Smooth muscle cell (in vitro differentiated cells): ENCODE results near the gene CAMK4. TPM values are rescaled to one million over a fixed set of nuclear protein-coding genes. Genes with fewer than 3 reads are reported as not detected.
"Not testable (repeated sequence)": the region's sequence is repeated elsewhere in the genome, so short reads cannot be mapped to it uniquely, and the experiment has no call there.

Source experiments
- DNase-seq: peaks from one replicate; lab custom pipeline; 2025; ENCODE audit not compliant: unreplicated experiment; lab: John Stamatoyannopoulos, UW
- H2AFZ ChIP-seq: fragments of 200-600 bp; sonication (generic); 2 replicates; pipeline ENCODE4 v1.6.0; 2016; ENCODE audit warnings: antibody characterized with exemption, low read depth, mild to moderate bottlenecking
- H3F3A ChIP-seq: fragments of 200-600 bp; sonication (generic); 2 replicates; pipeline ENCODE4 v1.6.0; 2017; ENCODE audit warnings: antibody characterized with exemption, low read depth
- H3K27ac ChIP-seq: fragments of 200-600 bp; sonication (generic); 2 replicates; pipeline ENCODE4 v1.5.1; 2016; ENCODE audit warnings: low read depth, mild to moderate bottlenecking
- H3K27me3 ChIP-seq: fragments of 200-600 bp; sonication (generic); 2 replicates; pipeline ENCODE4 v1.6.1; 2016; ENCODE audit warnings: low read depth, mild to moderate bottlenecking
- H3K36me3 ChIP-seq: fragments of 200-600 bp; sonication (generic); 2 replicates; pipeline ENCODE4 v1.5.1; 2016; ENCODE audit warnings: low read depth
- H3K4me1 ChIP-seq: fragments of 200-600 bp; sonication (generic); 2 replicates; pipeline ENCODE4 v1.5.1; 2016; ENCODE audit warnings: low read depth
- H3K4me2 ChIP-seq: fragments of 200-600 bp; sonication (generic); 2 replicates; pipeline ENCODE4 v1.6.0; 2016; ENCODE audit warnings: mild to moderate bottlenecking
- H3K4me3 ChIP-seq: fragments of 200-600 bp; sonication (generic); 2 replicates; pipeline ENCODE4 v1.5.1; 2016; ENCODE audit warnings: mild to moderate bottlenecking
- H3K79me2 ChIP-seq: fragments of 200-600 bp; sonication (generic); 2 replicates; pipeline ENCODE4 v1.6.0; 2016; ENCODE audit warnings: low read depth, mild to moderate bottlenecking
- H3K9ac ChIP-seq: fragments of 200-600 bp; sonication (generic); 2 replicates; pipeline ENCODE4 v1.6.0; 2016; ENCODE audit warnings: low read depth
- H3K9me3 ChIP-seq: fragments of 200-600 bp; sonication (generic); replicated peaks from 2 replicates; pipeline ENCODE4 v1.5.1; 2016; ENCODE audit warnings: low read depth
- H4K20me1 ChIP-seq: fragments of 200-600 bp; sonication (generic); 2 replicates; pipeline ENCODE4 v1.6.0; 2016; ENCODE audit warnings: low read depth
- CTCF ChIP-seq: fragments of 200-600 bp; sonication (generic); IDR thresholded peaks from 2 replicates; pipeline ENCODE4 v1.5.1; 2017; ENCODE audit warnings: borderline replicate concordance, mild to moderate bottlenecking, antibody characterized with exemption; ENCODE audit not compliant: insufficient read depth, poor library complexity, severe bottlenecking
- WGBS: methylation state at CpG from one replicate; pipeline ENCODE4 v1.1.7; 2016; ENCODE audit warnings: low lambda C conversion rate; 5-methylcytosine and 5-hydroxymethylcytosine counted together
- polyA plus RNA-seq: library from polyadenylated mRNA; unstranded; fragments of >200 nt; fragmentation: Nextera tagmentation; extraction: Ambion mirVana; gene quantifications from 2 replicates; pipeline ENCODE4 v1.2.1, GENCODE V29; 2016
- total RNA-seq: library from RNA; depleted of rRNA; stranded (reverse); fragments of >200 nt; gene quantifications from 2 replicates; pipeline ENCODE4 v1.2.3, GENCODE V29; 2014

Gene CAMK4
- total and polyA plus RNA-seq, 2 experiments from 2014 or later = 1.1 to 3.6 TPM

DNA sequence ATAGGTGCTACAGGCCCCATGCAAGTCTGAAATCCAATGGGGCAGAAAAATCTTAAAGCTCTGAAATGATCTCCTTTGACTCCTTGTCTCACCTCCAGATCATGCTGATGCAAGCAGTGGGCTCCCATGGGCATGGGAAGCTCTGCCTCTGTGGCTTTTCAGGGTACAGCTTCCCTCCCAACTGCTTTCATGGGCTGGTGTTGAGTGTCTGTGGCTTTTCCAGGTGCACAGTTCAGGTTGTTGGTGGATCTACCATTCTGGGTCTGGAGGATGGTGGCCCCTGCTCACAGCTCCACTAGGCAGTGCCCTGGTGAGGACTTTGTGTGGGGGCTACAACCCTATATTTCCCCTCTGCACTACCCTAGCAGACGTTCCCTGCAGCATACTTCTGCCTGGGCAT, 184.6 kb downstream of the CAMK4 start:
- no peak for DNase-seq
- 83% methylated on average over 1 of the region's 1 CpG for WGBS
- no peak overlapping the region for H3K9ac ChIP-seq
- H4K20me1 ChIP-seq = no peaks in the 10 kb centered on the region
- H3K4me1 ChIP-seq = no peaks in the 10 kb centered on the region
- no peaks in the 10 kb centered on the region for H3F3A ChIP-seq
- no peak overlapping the region for H2AFZ ChIP-seq
- H3K9me3 ChIP-seq = no peaks in the 10 kb centered on the region
- no peak overlapping the region for H3K4me3 ChIP-seq
- no peak overlapping the region for H3K27ac ChIP-seq
- no peak overlapping the region for H3K4me2 ChIP-seq
- TF ChIP-seq CTCF = no peak
- no peaks in the 10 kb centered on the region for H3K36me3 ChIP-seq
- H3K27me3 ChIP-seq = no peaks in the 10 kb centered on the region
- H3K79me2 ChIP-seq = no peaks in the 10 kb centered on the region

GRCh38 chr5:111409266-111409665, 185.1 kb downstream of the CAMK4 start:
- not testable (repeated sequence) for H3K36me3 ChIP-seq, DNase-seq, H3F3A ChIP-seq, H3K4me3 ChIP-seq, H3K4me2 ChIP-seq, H3K79me2 ChIP-seq, H3K27me3 ChIP-seq, H4K20me1 ChIP-seq, H3K9me3 ChIP-seq, H3K4me1 ChIP-seq, H3K27ac ChIP-seq, H3K9ac ChIP-seq, H2AFZ ChIP-seq

DNA sequence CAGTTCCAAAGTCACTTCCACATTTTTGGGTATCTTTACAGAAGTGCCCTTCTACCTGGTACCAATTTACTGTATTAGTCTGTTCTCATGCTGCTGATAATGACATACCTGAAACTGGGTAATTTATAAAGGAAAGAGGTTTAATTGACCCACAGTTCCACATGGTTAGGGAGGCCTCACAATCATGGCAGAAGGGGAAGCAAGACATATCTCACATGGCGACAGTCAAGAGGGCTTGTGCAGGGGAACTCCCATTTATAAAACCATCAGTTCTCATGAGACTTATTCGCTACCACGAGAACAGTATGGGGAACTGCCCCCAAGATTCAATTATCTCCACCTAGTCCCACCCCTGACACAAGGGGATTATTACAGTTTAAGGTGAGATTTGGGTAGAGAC, 185.9 kb downstream of the CAMK4 start:
- H3K79me2 ChIP-seq = not testable (repeated sequence)
- 93% methylated on average over 3 of the region's 3 CpGs for WGBS

DNA sequence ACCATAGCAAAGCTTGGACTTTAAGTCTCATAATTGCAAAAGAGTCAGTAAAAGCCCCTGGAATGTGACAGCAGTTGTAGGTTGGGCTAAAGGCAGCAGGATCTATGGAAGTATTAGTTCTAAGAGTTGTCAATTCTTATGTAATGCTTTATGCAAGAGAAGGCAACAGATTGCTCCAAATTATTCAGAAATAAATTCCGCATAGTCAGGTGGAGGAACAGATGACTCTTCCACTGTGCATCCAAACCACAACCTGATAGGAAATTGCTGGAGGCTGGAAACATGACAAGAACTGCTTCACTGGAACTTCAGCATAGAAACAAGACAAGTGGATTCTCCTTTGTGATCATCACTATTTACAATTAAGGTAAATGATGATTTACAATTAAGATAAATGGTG, 187.1 kb downstream of the CAMK4 start:
- no peak for DNase-seq
- no peaks in the 10 kb centered on the region for H3F3A ChIP-seq
- H3K9ac ChIP-seq = no peak overlapping the region
- no peaks in the 10 kb centered on the region for H3K27me3 ChIP-seq
- no peaks in the 10 kb centered on the region for H3K79me2 ChIP-seq
- no peak overlapping the region for H3K4me3 ChIP-seq
- H2AFZ ChIP-seq = no peak overlapping the region
- no peaks in the 10 kb centered on the region for H4K20me1 ChIP-seq
- no peak overlapping the region for H3K27ac ChIP-seq
- H3K4me2 ChIP-seq = no peak overlapping the region
- WGBS = 79% methylated on average over 1 of the region's 1 CpG
- no peaks in the 10 kb centered on the region for H3K4me1 ChIP-seq
- no peak for TF ChIP-seq CTCF
- no peaks in the 10 kb centered on the region for H3K36me3 ChIP-seq
- no peaks in the 10 kb centered on the region for H3K9me3 ChIP-seq

More for the DNA sequence above, 185.9 kb downstream of the CAMK4 start:
- not testable (repeated sequence) for H3F3A ChIP-seq, H3K27ac ChIP-seq, H3K36me3 ChIP-seq, H3K27me3 ChIP-seq, DNase-seq, H3K9ac ChIP-seq, H3K4me2 ChIP-seq, H3K4me1 ChIP-seq, H2AFZ ChIP-seq, H4K20me1 ChIP-seq, H3K9me3 ChIP-seq, H3K4me3 ChIP-seq

- H2AFZ ChIP-seq = no peak overlapping the region
- H3K9ac ChIP-seq = no peak overlapping the region
- H3K27me3 ChIP-seq = no peaks in the 10 kb centered on the region
- no peak for TF ChIP-seq CTCF
- no peak overlapping the region for H3K4me3 ChIP-seq
- H3K27ac ChIP-seq = no peak overlapping the region
- WGBS = 82% methylated on average over 2 of the region's 2 CpGs
- no peaks in the 10 kb centered on the region for H3K36me3 ChIP-seq
- no peaks in the 10 kb centered on the region for H3K79me2 ChIP-seq
- H4K20me1 ChIP-seq = no peaks in the 10 kb centered on the region
- no peak for DNase-seq
- H3K4me2 ChIP-seq = no peak overlapping the region
- H3K9me3 ChIP-seq = no peaks in the 10 kb centered on the region
- no peaks in the 10 kb centered on the region for H3K4me1 ChIP-seq
- no peaks in the 10 kb centered on the region for H3F3A ChIP-seq
Measured at GRCh38 chr5:111412593-111412992, 188.4 kb downstream of the CAMK4 start.
